ENCODE data around the gene KCNH1. TPM values are rescaled to one million over a fixed set of nuclear protein-coding genes. Genes with fewer than 3 reads are reported as not detected.

Gene KCNH1
- polyA plus RNA-seq, 1 of the 3 experiments (the other 2 are of a cell fraction): 0.08 TPM

DNA sequence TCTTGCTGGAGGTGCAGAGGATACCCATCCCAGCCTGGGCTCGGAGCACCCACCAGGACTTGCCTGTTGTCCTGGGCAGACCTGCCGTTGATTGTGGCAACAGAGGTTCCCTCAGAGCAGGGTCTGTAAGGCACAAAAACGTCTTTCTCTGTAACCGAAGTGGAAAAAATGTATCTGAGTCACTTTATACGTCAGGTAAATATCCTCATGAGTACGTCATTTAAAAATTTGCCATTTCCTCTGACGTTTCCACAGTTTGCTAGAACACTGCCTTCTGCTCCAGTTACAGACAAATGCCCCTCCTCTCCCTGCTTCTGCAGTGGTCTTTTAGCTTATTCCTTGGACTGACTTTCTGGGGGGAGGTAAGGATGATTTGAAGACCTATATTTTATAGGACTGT is 478.4 kb downstream of the KCNH1 start (continued):
- TF ChIP-seq, protein P1, sequence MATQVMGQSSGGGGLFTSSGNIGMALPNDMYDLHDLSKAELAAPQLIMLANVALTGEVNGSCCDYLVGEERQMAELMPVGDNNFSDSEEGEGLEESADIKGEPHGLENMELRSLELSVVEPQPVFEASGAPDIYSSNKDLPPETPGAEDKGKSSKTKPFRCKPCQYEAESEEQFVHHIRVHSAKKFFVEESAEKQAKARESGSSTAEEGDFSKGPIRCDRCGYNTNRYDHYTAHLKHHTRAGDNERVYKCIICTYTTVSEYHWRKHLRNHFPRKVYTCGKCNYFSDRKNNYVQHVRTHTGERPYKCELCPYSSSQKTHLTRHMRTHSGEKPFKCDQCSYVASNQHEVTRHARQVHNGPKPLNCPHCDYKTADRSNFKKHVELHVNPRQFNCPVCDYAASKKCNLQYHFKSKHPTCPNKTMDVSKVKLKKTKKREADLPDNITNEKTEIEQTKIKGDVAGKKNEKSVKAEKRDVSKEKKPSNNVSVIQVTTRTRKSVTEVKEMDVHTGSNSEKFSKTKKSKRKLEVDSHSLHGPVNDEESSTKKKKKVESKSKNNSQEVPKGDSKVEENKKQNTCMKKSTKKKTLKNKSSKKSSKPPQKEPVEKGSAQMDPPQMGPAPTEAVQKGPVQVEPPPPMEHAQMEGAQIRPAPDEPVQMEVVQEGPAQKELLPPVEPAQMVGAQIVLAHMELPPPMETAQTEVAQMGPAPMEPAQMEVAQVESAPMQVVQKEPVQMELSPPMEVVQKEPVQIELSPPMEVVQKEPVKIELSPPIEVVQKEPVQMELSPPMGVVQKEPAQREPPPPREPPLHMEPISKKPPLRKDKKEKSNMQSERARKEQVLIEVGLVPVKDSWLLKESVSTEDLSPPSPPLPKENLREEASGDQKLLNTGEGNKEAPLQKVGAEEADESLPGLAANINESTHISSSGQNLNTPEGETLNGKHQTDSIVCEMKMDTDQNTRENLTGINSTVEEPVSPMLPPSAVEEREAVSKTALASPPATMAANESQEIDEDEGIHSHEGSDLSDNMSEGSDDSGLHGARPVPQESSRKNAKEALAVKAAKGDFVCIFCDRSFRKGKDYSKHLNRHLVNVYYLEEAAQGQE (IDR thresholded peaks at IDR 0.05; ENCODE audit: low read depth, low read length): no peak
- TF ChIP-seq GABPA (IDR thresholded peaks at IDR 0.05; ENCODE audit: low read depth): no peak
- no peak for TF ChIP-seq TCF12 (IDR thresholded peaks at IDR 0.05)
- no peak for TF ChIP-seq RCOR1 (IDR thresholded peaks at IDR 0.05; ENCODE audit: low read length)
- no peak for TF ChIP-seq FOXJ3 (CRISPR knock-in tag; IDR thresholded peaks at IDR 0.05)
- TF ChIP-seq, protein P2, sequence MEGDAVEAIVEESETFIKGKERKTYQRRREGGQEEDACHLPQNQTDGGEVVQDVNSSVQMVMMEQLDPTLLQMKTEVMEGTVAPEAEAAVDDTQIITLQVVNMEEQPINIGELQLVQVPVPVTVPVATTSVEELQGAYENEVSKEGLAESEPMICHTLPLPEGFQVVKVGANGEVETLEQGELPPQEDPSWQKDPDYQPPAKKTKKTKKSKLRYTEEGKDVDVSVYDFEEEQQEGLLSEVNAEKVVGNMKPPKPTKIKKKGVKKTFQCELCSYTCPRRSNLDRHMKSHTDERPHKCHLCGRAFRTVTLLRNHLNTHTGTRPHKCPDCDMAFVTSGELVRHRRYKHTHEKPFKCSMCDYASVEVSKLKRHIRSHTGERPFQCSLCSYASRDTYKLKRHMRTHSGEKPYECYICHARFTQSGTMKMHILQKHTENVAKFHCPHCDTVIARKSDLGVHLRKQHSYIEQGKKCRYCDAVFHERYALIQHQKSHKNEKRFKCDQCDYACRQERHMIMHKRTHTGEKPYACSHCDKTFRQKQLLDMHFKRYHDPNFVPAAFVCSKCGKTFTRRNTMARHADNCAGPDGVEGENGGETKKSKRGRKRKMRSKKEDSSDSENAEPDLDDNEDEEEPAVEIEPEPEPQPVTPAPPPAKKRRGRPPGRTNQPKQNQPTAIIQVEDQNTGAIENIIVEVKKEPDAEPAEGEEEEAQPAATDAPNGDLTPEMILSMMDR (IDR thresholded peaks at IDR 0.05): no peak
- TF ChIP-seq POLR2AphosphoS5 (IDR thresholded peaks at IDR 0.05; ENCODE audit: low read depth, low read length): no peak

DNA sequence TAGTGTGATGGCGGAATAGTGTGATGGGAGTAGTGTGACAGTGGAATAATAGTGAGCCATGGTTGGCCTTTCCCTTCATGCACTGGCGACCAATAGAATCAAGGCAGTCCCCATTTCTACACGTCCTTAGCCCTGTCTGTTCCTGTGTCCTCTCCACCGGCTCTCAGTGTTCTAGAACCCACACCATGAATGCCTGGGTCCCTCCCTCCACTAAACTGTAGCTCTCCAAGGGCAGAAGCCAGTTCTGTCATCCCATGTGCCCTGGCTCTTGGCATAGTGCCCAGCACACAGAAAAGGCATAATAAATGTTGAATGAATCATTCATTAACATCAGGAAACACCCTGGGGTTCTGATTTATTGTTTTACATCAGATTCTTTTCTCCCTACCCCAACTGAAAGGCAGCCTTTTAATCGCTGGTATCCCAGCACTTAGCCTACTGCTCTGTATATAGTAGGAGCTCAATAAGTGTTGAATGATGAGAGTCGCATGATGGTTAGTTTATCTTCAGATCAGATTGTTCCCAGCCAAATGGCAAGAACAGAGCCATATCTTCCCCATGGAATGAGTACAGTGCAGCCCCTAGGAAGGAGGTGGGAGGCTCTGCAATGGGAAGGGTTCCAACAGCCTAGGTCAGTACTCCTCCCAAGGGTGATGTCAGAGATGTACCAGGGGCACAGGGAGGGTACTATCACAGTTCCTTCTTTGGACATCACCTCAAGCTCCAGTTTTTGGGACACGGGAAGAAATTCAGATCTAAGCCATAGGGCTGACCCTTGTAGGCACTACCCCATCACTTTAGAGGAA is 479.6 kb downstream of the KCNH1 start:
- Histone ChIP-seq H3F3A (replicated peaks; ENCODE audit: insufficient read depth) (no peaks in the 10 kb centered on the region), H3K4me2 (no peak overlapping the region), H3K9ac (no peak overlapping the region), H3K4me1 (ENCODE audit: control insufficient read depth in 1 of 2, insufficient read depth in 2 of 2, low read depth in 1 of 2, low read length in 1 of 2) (no peaks in the 10 kb centered on the region; a peak in 1 of 4 replicates), H3K9me2 (no peaks in the 10 kb centered on the region), H3K79me2 (ENCODE audit: insufficient read depth) (no peaks in the 10 kb centered on the region), H3K36me3 (replicated peaks in 1 of 2; ENCODE audit: control insufficient read depth in 1 of 2, insufficient read depth in 2 of 2, low read length in 1 of 2) (no peaks in the 10 kb centered on the region), H3K27ac (ENCODE audit: low read depth in 2 of 2, low read length in 1 of 2) (no peak overlapping the region), H4K20me1 (ENCODE audit: insufficient read depth) (no peaks in the 10 kb centered on the region), H3K27me3 (ENCODE audit: insufficient read depth) (no peaks in the 10 kb centered on the region), H2AFZ (ENCODE audit: low read depth) (no peak overlapping the region), H3K9me3 (no peaks in the 10 kb centered on the region), H3K4me3 (ENCODE audit: low read depth in 2 of 2, low read length in 1 of 2) (no peak overlapping the region)
- ChIA-PET CTCF (no interaction called here), POLR2A (no interaction called here)
- TF ChIP-seq EP300 (IDR thresholded peaks at IDR 0.05; ENCODE audit: borderline replicate concordance in 1 of 2, low read depth in 1 of 2, low read length in 1 of 2) (no peak), RFX5 (IDR thresholded peaks at IDR 0.05; ENCODE audit: low read length) (no peak), POLR2AphosphoS5 (IDR thresholded peaks at IDR 0.05; ENCODE audit: low read depth, low read length) (no peak), ELF1 (IDR thresholded peaks at IDR 0.05) (no peak), NFIC (IDR thresholded peaks at IDR 0.05; ENCODE audit: borderline replicate concordance) (no peak), GABPA (IDR thresholded peaks at IDR 0.05; ENCODE audit: low read depth) (no peak), YY1 (IDR thresholded peaks at IDR 0.05; ENCODE audit: low read depth) (no peak)
- TF ChIP-seq, protein P3, sequence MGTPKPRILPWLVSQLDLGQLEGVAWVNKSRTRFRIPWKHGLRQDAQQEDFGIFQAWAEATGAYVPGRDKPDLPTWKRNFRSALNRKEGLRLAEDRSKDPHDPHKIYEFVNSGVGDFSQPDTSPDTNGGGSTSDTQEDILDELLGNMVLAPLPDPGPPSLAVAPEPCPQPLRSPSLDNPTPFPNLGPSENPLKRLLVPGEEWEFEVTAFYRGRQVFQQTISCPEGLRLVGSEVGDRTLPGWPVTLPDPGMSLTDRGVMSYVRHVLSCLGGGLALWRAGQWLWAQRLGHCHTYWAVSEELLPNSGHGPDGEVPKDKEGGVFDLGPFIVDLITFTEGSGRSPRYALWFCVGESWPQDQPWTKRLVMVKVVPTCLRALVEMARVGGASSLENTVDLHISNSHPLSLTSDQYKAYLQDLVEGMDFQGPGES (IDR thresholded peaks at IDR 0.05; ENCODE audit: low read depth, low read length): no peak
- DNase-seq: no peak
- 85% methylated on average over 7 of the region's 7 CpGs for WGBS (ENCODE audit: low lambda C conversion rate)
